Liver (tissue), 9 donors: ENCODE results near the gene CX3CL1. TPM values are rescaled to one million over a fixed set of nuclear protein-coding genes. Genes with fewer than 3 reads are reported as not detected.

ENCODE experiments used
- DNase-seq: peaks from one replicate; pipeline ENCODE4 v3.0.0-alpha.2; 2017; ENCODE audit warnings: low spot score
- H3K27ac ChIP-seq, 2 donors: one replicate each; pipeline ENCODE4 v1.7.0; 2013; ENCODE audit warnings: inconsistent platforms in 2 of 2, low read length in 2 of 2, control low read depth in 1 of 2, low read depth in 1 of 2, mild to moderate bottlenecking in 1 of 2
- H3K27me3 ChIP-seq, 4 donors: one replicate each; pipeline versions ENCODE4 v1.6.1 to v1.7.0; 2013; ENCODE audit warnings: low read length in 3 of 4, inconsistent platforms in 1 of 4, mild to moderate bottlenecking in 1 of 4, moderate library complexity in 1 of 4; ENCODE audit not compliant: control insufficient read depth in 4 of 4, insufficient read depth in 4 of 4
- H3K36me3 ChIP-seq, 4 donors: one replicate each; pipeline versions ENCODE4 v1.6.1 to v1.7.0; 2013; ENCODE audit warnings: low read length in 3 of 4, mild to moderate bottlenecking in 3 of 4, low read depth in 1 of 4, moderate library complexity in 1 of 4; ENCODE audit not compliant: control insufficient read depth in 4 of 4, insufficient read depth in 3 of 4
- H3K4me1 ChIP-seq, 4 donors: one replicate each; pipeline versions ENCODE4 v1.6.1 to v1.7.0; 2013; ENCODE audit warnings: low read length in 3 of 4, mild to moderate bottlenecking in 3 of 4, moderate library complexity in 1 of 4; ENCODE audit not compliant: control insufficient read depth in 4 of 4, insufficient read depth in 4 of 4
- H3K4me3 ChIP-seq, 3 donors: one replicate each; pipeline versions ENCODE4 v1.6.1 to v1.7.0; 2013; ENCODE audit warnings: low read length in 3 of 3, control low read depth in 1 of 3, low read depth in 1 of 3, mild to moderate bottlenecking in 1 of 3
- H3K9ac ChIP-seq, 2 donors: one replicate each; pipeline ENCODE4 v1.7.0; 2013; ENCODE audit warnings: low read length in 2 of 2, mild to moderate bottlenecking in 2 of 2, moderate library complexity in 2 of 2, control low read depth in 1 of 2, low read depth in 1 of 2
- H3K9me3 ChIP-seq, 4 donors: one replicate each; pipeline versions ENCODE4 v1.6.1 to v1.7.0; 2013; ENCODE audit warnings: low read length in 3 of 4; ENCODE audit not compliant: control insufficient read depth in 4 of 4
- CTCF ChIP-seq: fragments of 150-350 bp; IDR thresholded peaks from 2 replicates; pipeline ENCODE4 v1.5.1; 2017; ENCODE audit warnings: improper control_type of control experiment, low read depth, low read length; ENCODE audit not compliant: missing input control
- EGR1 ChIP-seq, 2 donors: IDR thresholded peaks; 2 replicates each; pipeline ENCODE4 v1.6.1; 2016 to 2018; ENCODE audit warnings: antibody characterized with exemption in 2 of 2, low read depth in 2 of 2
- FOXA2 ChIP-seq: IDR thresholded peaks from 2 replicates; pipeline ENCODE4 v1.6.1; 2016; ENCODE audit warnings: antibody characterized with exemption
- GABPA ChIP-seq, 2 donors: IDR thresholded peaks in 1 of 2; conservative IDR thresholded peaks in 1 of 2; 2 replicates each; pipeline ENCODE4 v1.6.1; 2016; ENCODE audit warnings: antibody characterized with exemption in 2 of 2, mild to moderate bottlenecking in 1 of 2, moderate library complexity in 1 of 2
- MAX ChIP-seq: IDR thresholded peaks from 2 replicates; pipeline ENCODE4 v1.6.1; 2016; ENCODE audit warnings: antibody characterized with exemption
- NR2F2 ChIP-seq: IDR thresholded peaks from 2 replicates; pipeline ENCODE4 v1.6.1; 2016; ENCODE audit warnings: antibody characterized with exemption
- RAD21 ChIP-seq, 2 donors: IDR thresholded peaks; 2 replicates each; pipeline ENCODE4 v1.6.1; 2016; ENCODE audit warnings: antibody characterized with exemption in 2 of 2, mild to moderate bottlenecking in 2 of 2
- RXRA ChIP-seq, 2 donors: IDR thresholded peaks; 2 replicates each; pipeline ENCODE4 v1.6.1; 2017 to 2018; ENCODE audit warnings: antibody characterized with exemption in 2 of 2, mild to moderate bottlenecking in 1 of 2
- SP1 ChIP-seq: IDR thresholded peaks from 2 replicates; pipeline ENCODE4 v1.6.1; 2018; ENCODE audit warnings: antibody characterized with exemption, mild to moderate bottlenecking
- TAF1 ChIP-seq: conservative IDR thresholded peaks from 2 replicates; pipeline ENCODE4 v1.6.1; 2016; ENCODE audit warnings: antibody characterized with exemption, mild to moderate bottlenecking
- YY1 ChIP-seq: IDR thresholded peaks from 2 replicates; pipeline ENCODE4 v1.6.1; 2016; ENCODE audit warnings: antibody characterized with exemption, mild to moderate bottlenecking
- whole genome bisulfite sequencing: extraction: QIAGEN DNeasy Blood & Tissue Kit; methylation state at CpG from one replicate; pipeline ENCODE4 v1.1.7; 2013; 5-methylcytosine and 5-hydroxymethylcytosine counted together
- polyA plus RNA-seq, 2 donors: library from polyadenylated mRNA; stranded (reverse) in 1 of 2; unstranded in 1 of 2; fragments of 200-250 nt in 1 of 2; fragments of >200 nt in 1 of 2; fragmentation: Nextera tagmentation in 1 of 2; extraction: Ambion mirVana in 1 of 2; gene quantifications; one replicate each; pipeline versions ENCODE4 v1.2.1 to v1.2.3, GENCODE V29; 2013 to 2015
- total RNA-seq, 2 donors: library from RNA; depleted of rRNA; stranded (reverse); fragments of >200 nt; gene quantifications; one replicate each; pipeline ENCODE4 v1.2.3, GENCODE V29; 2014
- TF ChIP-seq, protein P1 (sequence below): IDR thresholded peaks from 2 replicates; pipeline ENCODE4 v1.6.1; 2016; ENCODE audit warnings: antibody characterized with exemption
- TF ChIP-seq, protein P2 (sequence below): IDR thresholded peaks from 2 replicates; pipeline ENCODE4 v1.6.1; 2016; ENCODE audit warnings: antibody characterized with exemption
- TF ChIP-seq, protein P3 (sequence below): IDR thresholded peaks from 2 replicates; pipeline ENCODE4 v1.6.1; 2016; ENCODE audit warnings: antibody characterized with exemption, mild to moderate bottlenecking
- donor health status: healthy.
- donor health status: healthy.
- donor health status: healthy.
- donor health status: healthy.
- donor health status: healthy.

The CX3CL1 gene
- total and polyA plus RNA-seq, 4 donors, result 2.5 to 5.9 (median 5.1) TPM

- Histone ChIP-seq H3K9ac (no peak overlapping the region), H3K4me3 (no peak overlapping the region), H3K9me3 (no peaks in the 10 kb centered on the region), H3K36me3 (no peaks in the 10 kb centered on the region), H3K27ac (peak overlapping the region in 1 of 2 donors; percentile 10), H3K4me1 (peaks cover 6 to 27% (median 18%) of the 10 kb centered on the region in 4 donors), H3K27me3 (no peaks in the 10 kb centered on the region)
- DNase-seq, result no peak
- 80% methylated on average over 6 of the region's 6 CpGs for WGBS
- TF ChIP-seq CTCF (no peak), RXRA (IDR thresholded peaks at IDR 0.05) (no peak), MAX (no peak), NR2F2 (no peak), GABPA (IDR thresholded peaks at IDR 0.05 in 1 of 2, conservative IDR thresholded peaks at IDR 0.05 in 1 of 2) (no peak), TAF1 (no peak), YY1 (no peak), SP1 (no peak)
- TF ChIP-seq, protein P1, sequence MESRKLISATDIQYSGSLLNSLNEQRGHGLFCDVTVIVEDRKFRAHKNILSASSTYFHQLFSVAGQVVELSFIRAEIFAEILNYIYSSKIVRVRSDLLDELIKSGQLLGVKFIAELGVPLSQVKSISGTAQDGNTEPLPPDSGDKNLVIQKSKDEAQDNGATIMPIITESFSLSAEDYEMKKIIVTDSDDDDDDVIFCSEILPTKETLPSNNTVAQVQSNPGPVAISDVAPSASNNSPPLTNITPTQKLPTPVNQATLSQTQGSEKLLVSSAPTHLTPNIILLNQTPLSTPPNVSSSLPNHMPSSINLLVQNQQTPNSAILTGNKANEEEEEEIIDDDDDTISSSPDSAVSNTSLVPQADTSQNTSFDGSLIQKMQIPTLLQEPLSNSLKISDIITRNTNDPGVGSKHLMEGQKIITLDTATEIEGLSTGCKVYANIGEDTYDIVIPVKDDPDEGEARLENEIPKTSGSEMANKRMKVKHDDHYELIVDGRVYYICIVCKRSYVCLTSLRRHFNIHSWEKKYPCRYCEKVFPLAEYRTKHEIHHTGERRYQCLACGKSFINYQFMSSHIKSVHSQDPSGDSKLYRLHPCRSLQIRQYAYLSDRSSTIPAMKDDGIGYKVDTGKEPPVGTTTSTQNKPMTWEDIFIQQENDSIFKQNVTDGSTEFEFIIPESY, result no peak
These were observed 47.2 kb downstream of the CX3CL1 start for GRCh38 chr16:57419506-57419905.

- Histone ChIP-seq H3K4me3 (no peak overlapping the region), H3K27me3 (no peaks in the 10 kb centered on the region), H3K9me3 (no peaks in the 10 kb centered on the region), H3K36me3 (no peaks in the 10 kb centered on the region), H3K4me1 (peaks cover 1 to 16% (median 12%) of the 10 kb centered on the region in 4 donors), H3K9ac (no peak overlapping the region), H3K27ac (no peak overlapping the region)
- WGBS, result 59% methylated on average over 10 of the region's 10 CpGs
- TF ChIP-seq EGR1 (IDR thresholded peaks at IDR 0.05; ENCODE audit: low read depth in 2 of 2) (no peak), YY1 (no peak), GABPA (IDR thresholded peaks at IDR 0.05 in 1 of 2, conservative IDR thresholded peaks at IDR 0.05 in 1 of 2) (no peak), RAD21 (IDR thresholded peaks at IDR 0.05) (peak; percentile 74 to 88), FOXA2 (no peak), RXRA (IDR thresholded peaks at IDR 0.05) (no peak), CTCF (peak; percentile 54), TAF1 (no peak), MAX (no peak)
- TF ChIP-seq, protein P1, result no peak
- TF ChIP-seq, protein P2, sequence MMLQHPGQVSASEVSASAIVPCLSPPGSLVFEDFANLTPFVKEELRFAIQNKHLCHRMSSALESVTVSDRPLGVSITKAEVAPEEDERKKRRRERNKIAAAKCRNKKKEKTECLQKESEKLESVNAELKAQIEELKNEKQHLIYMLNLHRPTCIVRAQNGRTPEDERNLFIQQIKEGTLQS, result no peak
- TF ChIP-seq, protein P3, sequence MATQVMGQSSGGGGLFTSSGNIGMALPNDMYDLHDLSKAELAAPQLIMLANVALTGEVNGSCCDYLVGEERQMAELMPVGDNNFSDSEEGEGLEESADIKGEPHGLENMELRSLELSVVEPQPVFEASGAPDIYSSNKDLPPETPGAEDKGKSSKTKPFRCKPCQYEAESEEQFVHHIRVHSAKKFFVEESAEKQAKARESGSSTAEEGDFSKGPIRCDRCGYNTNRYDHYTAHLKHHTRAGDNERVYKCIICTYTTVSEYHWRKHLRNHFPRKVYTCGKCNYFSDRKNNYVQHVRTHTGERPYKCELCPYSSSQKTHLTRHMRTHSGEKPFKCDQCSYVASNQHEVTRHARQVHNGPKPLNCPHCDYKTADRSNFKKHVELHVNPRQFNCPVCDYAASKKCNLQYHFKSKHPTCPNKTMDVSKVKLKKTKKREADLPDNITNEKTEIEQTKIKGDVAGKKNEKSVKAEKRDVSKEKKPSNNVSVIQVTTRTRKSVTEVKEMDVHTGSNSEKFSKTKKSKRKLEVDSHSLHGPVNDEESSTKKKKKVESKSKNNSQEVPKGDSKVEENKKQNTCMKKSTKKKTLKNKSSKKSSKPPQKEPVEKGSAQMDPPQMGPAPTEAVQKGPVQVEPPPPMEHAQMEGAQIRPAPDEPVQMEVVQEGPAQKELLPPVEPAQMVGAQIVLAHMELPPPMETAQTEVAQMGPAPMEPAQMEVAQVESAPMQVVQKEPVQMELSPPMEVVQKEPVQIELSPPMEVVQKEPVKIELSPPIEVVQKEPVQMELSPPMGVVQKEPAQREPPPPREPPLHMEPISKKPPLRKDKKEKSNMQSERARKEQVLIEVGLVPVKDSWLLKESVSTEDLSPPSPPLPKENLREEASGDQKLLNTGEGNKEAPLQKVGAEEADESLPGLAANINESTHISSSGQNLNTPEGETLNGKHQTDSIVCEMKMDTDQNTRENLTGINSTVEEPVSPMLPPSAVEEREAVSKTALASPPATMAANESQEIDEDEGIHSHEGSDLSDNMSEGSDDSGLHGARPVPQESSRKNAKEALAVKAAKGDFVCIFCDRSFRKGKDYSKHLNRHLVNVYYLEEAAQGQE, result no peak
- no peak for DNase-seq
These were observed 50.0 kb downstream of the CX3CL1 start for GRCh38 chr16:57422026-57422944.
